Measurements from ENCODE around the gene ARHGAP1.

DNA sequence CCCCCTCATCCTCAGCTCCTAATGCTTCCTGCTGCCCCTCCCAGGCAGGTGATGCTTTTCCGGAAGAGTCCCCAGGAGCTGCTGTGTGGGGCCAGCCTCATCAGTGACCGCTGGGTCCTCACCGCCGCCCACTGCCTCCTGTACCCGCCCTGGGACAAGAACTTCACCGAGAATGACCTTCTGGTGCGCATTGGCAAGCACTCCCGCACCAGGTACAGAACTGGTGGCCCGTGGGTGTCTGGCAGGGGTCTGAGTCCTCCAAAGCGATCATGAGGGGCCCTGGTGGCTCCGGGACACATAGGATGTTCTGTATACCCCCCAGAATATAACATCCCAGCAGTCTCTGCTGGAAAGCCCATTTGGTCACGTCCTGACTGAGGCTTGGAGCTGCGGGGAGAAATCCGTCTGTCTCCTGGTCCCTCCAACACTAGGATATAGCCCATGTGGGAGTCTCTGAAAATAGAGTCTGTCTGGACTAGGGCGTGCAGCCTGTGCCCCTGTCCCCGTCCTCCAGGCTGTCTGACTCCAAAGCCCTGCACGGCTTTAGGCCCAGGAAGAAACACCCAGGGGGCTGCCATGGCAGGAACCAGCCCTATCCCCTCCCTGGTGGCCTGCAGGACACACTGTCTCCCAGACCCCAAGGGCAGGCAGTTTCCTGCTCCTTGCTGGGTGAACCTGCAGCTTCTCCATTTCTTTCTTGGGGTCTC is 27.7 kb upstream of the ARHGAP1 start:
- TF ChIP-seq BHLHE40 (IDR thresholded peaks at IDR 0.05; ENCODE audit: borderline replicate concordance) = no peak
- no peak for TF ChIP-seq NFRKB (IDR thresholded peaks at IDR 0.05)
- TF ChIP-seq ZNF384 (IDR thresholded peaks at IDR 0.05) = no peak
- no peak for TF ChIP-seq FOXM1 (IDR thresholded peaks at IDR 0.05; ENCODE audit: borderline replicate concordance)
- no peak for TF ChIP-seq ARNT (IDR thresholded peaks at IDR 0.05)
- TF ChIP-seq SP1 (IDR thresholded peaks at IDR 0.05) = no peak
- no peak for TF ChIP-seq TARDBP (IDR thresholded peaks at IDR 0.05)
